Stimulated activated CD4-positive, alpha-beta T cell treated with anti-CD3 and anti-CD28 coated beads, TNF-alpha, amount 100 ng/mL, for 24 hours (primary cell): ENCODE results near the gene IFI44.

ENCODE experiments used
- DNase-seq, 3 experiments: peaks; one replicate each; pipeline ENCODE4 v3.0.0-alpha.2; 2020; ENCODE audit warnings: low read depth in 3 of 3

Gene IFI44

DNA sequence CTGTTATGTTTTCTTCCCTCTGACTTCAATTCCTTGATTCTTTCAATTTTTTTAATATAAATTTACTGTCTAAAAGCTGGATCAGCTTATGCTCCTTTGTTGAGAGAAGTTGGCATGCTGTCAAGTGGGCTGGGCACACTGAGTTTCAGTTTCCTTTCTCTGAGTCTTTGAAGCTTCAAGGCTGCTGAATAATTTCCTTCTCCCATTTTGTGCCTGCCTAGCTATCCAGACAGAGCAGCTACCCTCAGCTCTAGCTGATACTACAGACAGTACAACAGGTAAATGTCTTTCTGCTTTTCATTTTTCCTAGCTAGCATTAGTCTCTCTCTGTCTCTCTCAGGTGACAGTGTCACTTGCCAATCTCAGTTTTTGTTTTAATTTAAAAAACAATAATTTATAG lies at the start of gene IFI44:
IFI44 (plus strand) TSS at position 204 of the 400 bp plus-strand sequence. CDS start 365 bp downstream, outside the sequence.
- DNase-seq: peak; percentile 40 to 61 (median 49)

GRCh38 chr1:78601068-78601467 lies 48.6 kb upstream of the IFI44 start:
- DNase-seq: no peak

- no peak for DNase-seq
These were observed 46.4 kb upstream of the IFI44 start for GRCh38 chr1:78603206-78603605.

- DNase-seq: no peak
These were observed 45.0 kb upstream of the IFI44 start for GRCh38 chr1:78604643-78605042.

DNA sequence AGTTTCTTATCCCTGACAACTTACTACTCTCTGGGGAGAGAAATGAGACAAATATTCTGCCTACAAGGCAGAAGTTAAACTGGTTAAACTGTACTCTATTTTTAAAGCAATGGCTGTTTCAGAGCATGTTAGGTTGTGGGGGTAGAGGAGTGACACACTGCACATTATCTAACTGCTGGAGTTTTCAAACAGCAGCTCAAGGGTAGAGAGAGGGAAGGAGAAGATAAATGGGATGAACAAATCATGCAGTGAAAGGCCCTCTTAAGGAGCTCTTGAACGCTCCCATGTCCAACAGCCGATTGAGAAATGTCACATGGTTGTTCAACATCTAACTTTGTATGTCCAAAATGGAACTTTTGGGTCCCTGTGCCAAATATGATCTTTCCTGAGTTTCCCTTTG lies 43.4 kb upstream of the IFI44 start:
- DNase-seq: no peak

GRCh38 chr1:78607334-78607927 lies 42.2 kb upstream of the IFI44 start:
- no peak for DNase-seq

DNA sequence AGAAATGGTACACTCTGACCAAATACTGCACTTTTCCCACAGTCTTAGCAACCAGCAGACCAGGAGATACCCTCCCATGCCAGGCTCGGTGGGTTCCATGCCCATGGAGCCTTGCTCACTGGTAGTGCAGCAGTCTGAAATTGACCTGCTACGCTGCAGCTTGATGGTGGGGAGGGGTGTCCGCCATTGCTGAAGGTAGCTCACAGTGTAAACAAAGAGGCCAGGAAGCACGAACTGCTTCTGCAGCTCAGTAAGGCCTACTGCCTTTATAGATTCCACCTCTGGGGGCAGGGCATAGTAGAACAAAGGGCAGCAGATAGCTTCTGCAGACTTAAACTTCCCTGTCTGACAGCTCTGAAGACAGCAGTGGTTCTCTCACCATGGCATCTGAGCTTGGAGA lies 41.7 kb upstream of the IFI44 start:
- no peak for DNase-seq

GRCh38 chr1:78617615-78618026 lies 32.0 kb upstream of the IFI44 start:
- DNase-seq: peak; percentile 12 to 45 (median 22)

- no peak for DNase-seq
These were observed 30.6 kb upstream of the IFI44 start for GRCh38 chr1:78619032-78619431.

DNA sequence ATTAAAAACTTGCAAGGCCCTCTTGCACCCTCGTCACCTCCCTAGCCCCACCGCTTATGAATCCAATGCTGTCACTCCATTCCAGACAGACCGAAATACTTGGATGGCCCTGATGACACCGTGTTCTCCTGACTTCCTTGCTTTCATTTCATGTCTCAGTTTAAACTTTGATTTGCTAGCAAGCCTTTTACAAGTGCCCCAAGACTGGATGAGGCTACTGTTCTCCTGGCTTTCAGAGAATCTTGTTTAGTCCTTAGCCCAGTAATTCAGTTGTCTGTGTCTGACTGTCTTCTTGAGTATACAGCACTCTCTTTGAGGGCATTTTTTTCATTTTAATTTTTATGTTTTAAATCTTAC lies 30.2 kb upstream of the IFI44 start:
- DNase-seq: no peak

GRCh38 chr1:78619803-78620579 lies 29.6 kb upstream of the IFI44 start, which contains the start of gene IFI44L:
TSS of gene IFI44L (plus strand) at chr1:78620448. CDS start at chr1:78627916, 7,468 bp downstream.
- DNase-seq: peak; percentile 40 to 56 (median 49)

DNA sequence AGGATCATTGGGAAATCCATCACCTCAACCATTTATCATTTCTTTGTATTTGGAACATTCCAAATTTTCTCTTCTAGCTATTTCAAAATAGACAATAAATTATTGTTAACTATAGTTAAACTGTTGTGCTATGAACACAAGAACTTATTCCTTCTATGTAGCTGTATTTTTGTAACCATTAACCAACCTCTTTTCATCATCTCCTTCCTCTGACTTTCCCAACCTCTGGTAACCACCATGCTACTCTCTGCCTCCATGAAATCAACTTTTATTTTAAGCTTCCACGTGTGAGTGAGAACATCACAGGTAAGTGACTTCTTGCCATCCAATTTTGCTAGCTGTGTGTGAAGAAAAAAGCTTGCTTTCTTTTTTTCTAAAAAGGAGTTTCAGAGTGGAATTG lies 29.0 kb upstream of the IFI44 start:
- DNase-seq: no peak

DNA sequence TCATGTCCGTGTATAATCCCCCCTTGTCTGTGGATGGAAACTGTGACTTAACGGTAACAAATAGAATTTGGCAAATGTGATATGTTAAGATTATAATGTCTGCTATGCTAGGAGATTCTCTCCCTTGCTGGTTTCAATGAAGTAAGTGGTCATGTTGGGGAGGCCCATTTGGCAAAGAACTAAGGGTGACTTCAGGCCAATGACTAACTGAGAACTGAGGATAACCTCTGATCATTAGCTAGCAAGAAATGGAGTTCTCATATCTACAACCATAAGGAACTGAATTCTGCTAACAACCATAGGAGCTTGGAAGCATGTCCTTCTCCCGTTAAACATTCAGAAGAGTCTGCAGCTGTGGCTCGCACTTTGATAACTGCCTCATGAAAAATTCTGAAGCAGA lies 27.1 kb upstream of the IFI44 start:
- no peak for DNase-seq

GRCh38 chr1:78624035-78624434 lies 25.6 kb upstream of the IFI44 start:
- no peak for DNase-seq

GRCh38 chr1:78627321-78627720 lies 22.3 kb upstream of the IFI44 start:
- no peak for DNase-seq

GRCh38 chr1:78630600-78630999 lies 19.0 kb upstream of the IFI44 start:
- no peak for DNase-seq

- no peak for DNase-seq
These were observed 16.4 kb upstream of the IFI44 start for GRCh38 chr1:78633209-78633608.

- DNase-seq: no peak
These were observed 9.2 kb upstream of the IFI44 start for GRCh38 chr1:78640462-78640861.

DNA sequence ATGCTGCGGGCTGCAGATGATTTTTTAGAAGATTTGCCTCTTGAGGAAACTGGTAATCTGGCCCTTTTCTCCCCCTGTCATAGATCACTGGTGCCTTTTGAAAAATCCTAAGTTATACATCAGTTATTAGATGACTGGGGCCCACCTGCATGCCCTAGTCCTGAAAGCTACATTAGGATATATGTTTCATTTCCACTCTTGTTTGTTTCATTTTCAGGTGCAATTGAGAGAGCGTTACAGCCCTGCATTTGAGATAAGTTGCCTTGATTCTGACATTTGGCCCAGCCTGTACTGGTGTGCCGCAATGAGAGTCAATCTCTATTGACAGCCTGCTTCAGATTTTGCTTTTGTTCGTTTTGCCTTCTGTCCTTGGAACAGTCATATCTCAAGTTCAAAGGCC lies 8.1 kb upstream of the IFI44 start:
- no peak for DNase-seq

DNA sequence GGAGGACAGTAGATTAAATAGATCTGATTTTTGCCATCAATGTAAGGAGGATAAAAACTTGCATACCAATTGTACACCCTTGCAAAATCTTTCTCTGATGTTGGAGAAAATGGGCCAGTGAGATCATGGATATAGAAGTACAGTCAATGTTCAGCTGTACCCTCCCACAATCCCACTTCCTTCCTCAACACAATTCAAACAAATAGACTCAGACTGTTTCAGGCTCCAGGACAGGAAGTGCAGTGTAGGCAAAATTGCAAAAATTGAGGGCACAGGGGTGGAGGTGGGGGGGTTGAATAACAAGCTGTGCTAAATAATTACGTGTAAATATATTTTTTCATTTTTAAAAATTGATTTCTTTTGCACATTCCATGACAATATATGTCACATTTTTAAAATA lies 3.9 kb upstream of the IFI44 start:
- no peak for DNase-seq

- DNase-seq: no peak
These were observed 2.4 kb upstream of the IFI44 start for GRCh38 chr1:78647238-78647637.

DNA sequence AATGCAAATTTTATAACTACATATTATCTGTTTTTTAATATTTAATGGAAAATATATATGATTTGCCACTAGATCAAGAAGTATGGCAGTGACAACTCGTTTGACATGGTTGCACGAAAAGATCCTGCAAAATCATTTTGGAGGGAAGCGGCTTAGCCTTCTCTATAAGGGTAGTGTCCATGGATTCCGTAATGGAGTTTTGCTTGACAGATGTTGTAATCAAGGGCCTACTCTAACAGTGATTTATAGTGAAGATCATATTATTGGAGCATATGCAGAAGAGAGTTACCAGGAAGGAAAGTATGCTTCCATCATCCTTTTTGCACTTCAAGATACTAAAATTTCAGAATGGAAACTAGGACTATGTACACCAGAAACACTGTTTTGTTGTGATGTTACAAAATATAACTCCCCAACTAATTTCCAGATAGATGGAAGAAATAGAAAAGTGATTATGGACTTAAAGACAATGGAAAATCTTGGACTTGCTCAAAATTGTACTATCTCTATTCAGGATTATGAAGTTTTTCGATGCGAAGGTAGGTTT lies 556 bp downstream of the IFI44 start:
- no peak for DNase-seq

- no peak for DNase-seq
These were observed 1.6 kb downstream of the IFI44 start for GRCh38 chr1:78651241-78651640.
